Upper lobe of left lung (tissue), 6 donors: ENCODE results near the gene MICAL2. TPM values are rescaled to one million over a fixed set of nuclear protein-coding genes. Genes with fewer than 3 reads are reported as not detected.

ENCODE experiments used
- ATAC-seq, 2 donors: fragments of 200-7000 bp; cut with Tn5 transposase; one replicate each; pipeline ENCODE4 v1.9.1; 2022; ENCODE audit warnings: mild to moderate bottlenecking in 2 of 2, moderate library complexity in 2 of 2; ENCODE audit not compliant: low FRiP score in 2 of 2
- DNase-seq, 2 donors: peaks; one replicate each; pipeline ENCODE4 v3.0.0-alpha.2; 2019 to 2020
- H3K27ac ChIP-seq, 4 donors: fragments of 200-600 bp; sonication (generic); one replicate each; pipeline ENCODE4 v1.5.1; 2016 to 2019
- H3K27me3 ChIP-seq, 4 donors: fragments of 200-600 bp; sonication (generic); one replicate each; pipeline ENCODE4 v1.5.1; 2017 to 2019
- H3K36me3 ChIP-seq, 4 donors: fragments of 200-600 bp; sonication (generic); one replicate each; pipeline ENCODE4 v1.5.1; 2016 to 2019
- H3K4me1 ChIP-seq, 4 donors: fragments of 200-600 bp; sonication (generic); one replicate each; pipeline ENCODE4 v1.5.1; 2018 to 2019
- H3K4me3 ChIP-seq, 4 donors: fragments of 200-600 bp; sonication (generic); one replicate each; pipeline ENCODE4 v1.5.1; 2017 to 2019; ENCODE audit warnings: mild to moderate bottlenecking in 2 of 4, moderate library complexity in 1 of 4
- H3K9me3 ChIP-seq, 4 donors: fragments of 200-600 bp; sonication (generic); one replicate each; pipeline ENCODE4 v1.5.1; 2018 to 2019
- EP300 ChIP-seq, 4 donors: sonication (generic); formaldehyde crosslinking; IDR thresholded peaks; one replicate each; pipeline ENCODE4 v1.5.1; 2017; ENCODE audit warnings: antibody characterized with exemption in 4 of 4, control low read depth in 2 of 4
- POLR2A ChIP-seq, 4 donors: fragments of 450-650 bp; IDR thresholded peaks; one replicate each; pipeline ENCODE4 v1.5.1; 2016 to 2017; ENCODE audit warnings: antibody characterized with exemption in 4 of 4, mild to moderate bottlenecking in 2 of 4
- POLR2AphosphoS5 ChIP-seq, 2 donors: sonication (generic); formaldehyde crosslinking; IDR thresholded peaks; one replicate each; pipeline ENCODE4 v1.5.1; 2017; ENCODE audit warnings: antibody characterized with exemption in 2 of 2
- WGBS, 2 donors: methylation state at CpG; one replicate each; pipeline ENCODE4 v1.1.5; 2017 to 2018; 5-methylcytosine and 5-hydroxymethylcytosine counted together
- total RNA-seq, 6 donors: library from RNA; depleted of rRNA in 4 of 6; stranded (reverse); fragments of >200 nt in 4 of 6; gene quantifications; one replicate each; pipeline versions ENCODE4 v1.1.0 to v1.2.1, GENCODE V29; 2016 to 2021
- TF ChIP-seq, protein P1 (sequence below), 6 experiments: fragments of 450-650 bp in 4 of 6; fragments of 200-600 bp in 2 of 6; sonication (generic) in 2 of 6; IDR thresholded peaks; one replicate each; pipeline ENCODE4 v1.5.1; 2016 to 2019; ENCODE audit warnings: antibody characterized with exemption in 6 of 6
- donor health status: DM: no; HTN: no; CAD: no; lungs with moderate emphysema.
- donor health status: DM: no; HTN: yes; CAD: no; lungs with severe emphysema.

Gene MICAL2
- total RNA-seq, 6 donors from 2014 or later: 138 to 327 (median 175) TPM

DNA sequence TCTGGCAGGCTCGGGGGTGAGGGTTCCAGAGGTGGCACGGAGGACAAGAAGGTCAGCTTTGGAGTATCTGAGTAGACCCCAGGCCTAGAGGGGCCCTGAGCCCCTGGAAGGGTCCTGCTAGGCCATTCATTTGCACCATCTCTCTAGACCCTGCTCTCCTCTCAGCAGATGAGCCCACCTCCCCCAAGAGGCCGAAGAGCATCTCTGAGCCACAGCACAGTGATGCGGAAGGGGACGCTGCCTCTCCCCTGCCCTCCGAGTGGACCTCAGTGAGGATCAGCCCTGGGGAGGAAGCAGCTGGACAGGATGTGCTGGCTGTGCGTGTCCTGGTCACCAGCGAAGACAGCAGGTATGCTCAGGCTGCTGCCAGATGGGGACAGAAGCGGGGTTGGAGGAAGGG, 165.4 kb downstream of the MICAL2 start:
- Histone ChIP-seq H3K4me1 (peaks cover 0 to 7% (median 3%) of the 10 kb centered on the region in 4 donors), H3K27ac (no peak overlapping the region), H3K36me3 (no peaks in the 10 kb centered on the region), H3K9me3 (no peaks in the 10 kb centered on the region), H3K4me3 (no peak overlapping the region), H3K27me3 (no peaks in the 10 kb centered on the region)
- ATAC-seq (no peak), DNase-seq (peak in 1 of 2 donors; percentile 17)
- TF ChIP-seq, protein P1, sequence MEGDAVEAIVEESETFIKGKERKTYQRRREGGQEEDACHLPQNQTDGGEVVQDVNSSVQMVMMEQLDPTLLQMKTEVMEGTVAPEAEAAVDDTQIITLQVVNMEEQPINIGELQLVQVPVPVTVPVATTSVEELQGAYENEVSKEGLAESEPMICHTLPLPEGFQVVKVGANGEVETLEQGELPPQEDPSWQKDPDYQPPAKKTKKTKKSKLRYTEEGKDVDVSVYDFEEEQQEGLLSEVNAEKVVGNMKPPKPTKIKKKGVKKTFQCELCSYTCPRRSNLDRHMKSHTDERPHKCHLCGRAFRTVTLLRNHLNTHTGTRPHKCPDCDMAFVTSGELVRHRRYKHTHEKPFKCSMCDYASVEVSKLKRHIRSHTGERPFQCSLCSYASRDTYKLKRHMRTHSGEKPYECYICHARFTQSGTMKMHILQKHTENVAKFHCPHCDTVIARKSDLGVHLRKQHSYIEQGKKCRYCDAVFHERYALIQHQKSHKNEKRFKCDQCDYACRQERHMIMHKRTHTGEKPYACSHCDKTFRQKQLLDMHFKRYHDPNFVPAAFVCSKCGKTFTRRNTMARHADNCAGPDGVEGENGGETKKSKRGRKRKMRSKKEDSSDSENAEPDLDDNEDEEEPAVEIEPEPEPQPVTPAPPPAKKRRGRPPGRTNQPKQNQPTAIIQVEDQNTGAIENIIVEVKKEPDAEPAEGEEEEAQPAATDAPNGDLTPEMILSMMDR (IDR thresholded peaks at IDR 0.05): no peak
- TF ChIP-seq POLR2A (IDR thresholded peaks at IDR 0.05): no peak
- TF ChIP-seq POLR2AphosphoS5 (IDR thresholded peaks at IDR 0.05): no peak
- TF ChIP-seq EP300 (IDR thresholded peaks at IDR 0.05): no peak
- 94 to 98% methylated on average over 5 to 9 of the region's 9 CpGs for WGBS, 2 donors

DNA sequence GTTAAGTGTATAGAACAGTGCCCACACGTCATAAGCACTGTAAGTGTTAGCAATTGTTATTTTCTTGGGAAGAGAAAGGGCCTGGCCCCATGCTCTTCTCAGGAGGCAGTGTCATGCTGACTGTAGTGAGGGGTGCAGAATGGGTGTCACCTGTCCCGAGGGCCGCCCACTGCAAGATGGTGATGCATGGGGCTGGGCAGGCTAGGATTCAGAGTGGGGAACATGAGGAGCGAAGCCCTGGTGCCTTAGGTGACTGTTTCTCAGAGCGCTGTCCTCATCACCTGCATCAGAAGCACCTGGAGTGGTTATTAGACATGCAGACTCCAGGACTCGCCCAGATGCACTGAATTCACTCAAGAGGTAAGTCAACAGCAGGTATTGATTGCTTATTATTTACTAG, 166.0 kb downstream of the MICAL2 start:
- Histone ChIP-seq H3K4me3 (no peak overlapping the region), H3K27me3 (no peaks in the 10 kb centered on the region), H3K36me3 (no peaks in the 10 kb centered on the region), H3K4me1 (peaks cover 0 to 10% (median 6%) of the 10 kb centered on the region in 4 donors), H3K9me3 (no peaks in the 10 kb centered on the region), H3K27ac (no peak overlapping the region)
- DNase-seq (peak in 1 of 2 donors; percentile 10), ATAC-seq (no peak)
- TF ChIP-seq POLR2A (IDR thresholded peaks at IDR 0.05): no peak
- no peak for TF ChIP-seq POLR2AphosphoS5 (IDR thresholded peaks at IDR 0.05)
- TF ChIP-seq, protein P1 (IDR thresholded peaks at IDR 0.05): no peak
- no peak for TF ChIP-seq EP300 (IDR thresholded peaks at IDR 0.05)
- 95 to 97% methylated on average over 6 of the region's 6 CpGs for WGBS, 2 donors

DNA sequence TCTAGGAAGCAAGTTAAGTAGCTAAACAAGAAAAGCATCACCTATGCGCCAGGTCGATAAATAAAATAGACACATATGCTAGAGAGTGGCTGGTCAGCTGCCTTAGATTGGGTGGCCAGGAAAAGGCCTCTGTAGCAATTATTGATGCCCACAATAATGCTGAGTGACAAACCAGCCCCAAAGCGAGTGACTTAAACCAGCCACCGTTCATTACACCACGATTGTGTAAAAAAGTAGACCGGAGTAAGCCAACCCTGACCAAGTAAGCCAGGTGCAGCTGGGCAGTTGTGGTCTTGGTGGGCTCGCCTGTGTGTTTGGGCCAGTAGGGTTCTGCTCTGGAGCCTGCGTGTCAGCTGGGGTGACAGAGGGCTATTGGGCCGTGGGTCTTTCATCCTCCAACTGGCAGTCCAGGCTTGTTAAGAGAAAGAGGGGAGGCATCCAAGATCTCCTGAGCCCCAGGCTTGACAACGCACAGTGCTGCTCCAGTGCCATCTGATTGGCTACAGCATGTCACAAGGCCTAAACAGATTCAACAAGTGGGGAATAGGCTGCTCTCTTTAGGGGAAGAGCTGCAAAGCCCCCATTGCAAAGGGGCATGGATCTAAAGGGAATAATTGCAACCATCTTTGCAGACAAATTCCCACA, 166.6 kb downstream of the MICAL2 start:
- DNase-seq: peak in 1 of 2 donors; percentile 3

DNA sequence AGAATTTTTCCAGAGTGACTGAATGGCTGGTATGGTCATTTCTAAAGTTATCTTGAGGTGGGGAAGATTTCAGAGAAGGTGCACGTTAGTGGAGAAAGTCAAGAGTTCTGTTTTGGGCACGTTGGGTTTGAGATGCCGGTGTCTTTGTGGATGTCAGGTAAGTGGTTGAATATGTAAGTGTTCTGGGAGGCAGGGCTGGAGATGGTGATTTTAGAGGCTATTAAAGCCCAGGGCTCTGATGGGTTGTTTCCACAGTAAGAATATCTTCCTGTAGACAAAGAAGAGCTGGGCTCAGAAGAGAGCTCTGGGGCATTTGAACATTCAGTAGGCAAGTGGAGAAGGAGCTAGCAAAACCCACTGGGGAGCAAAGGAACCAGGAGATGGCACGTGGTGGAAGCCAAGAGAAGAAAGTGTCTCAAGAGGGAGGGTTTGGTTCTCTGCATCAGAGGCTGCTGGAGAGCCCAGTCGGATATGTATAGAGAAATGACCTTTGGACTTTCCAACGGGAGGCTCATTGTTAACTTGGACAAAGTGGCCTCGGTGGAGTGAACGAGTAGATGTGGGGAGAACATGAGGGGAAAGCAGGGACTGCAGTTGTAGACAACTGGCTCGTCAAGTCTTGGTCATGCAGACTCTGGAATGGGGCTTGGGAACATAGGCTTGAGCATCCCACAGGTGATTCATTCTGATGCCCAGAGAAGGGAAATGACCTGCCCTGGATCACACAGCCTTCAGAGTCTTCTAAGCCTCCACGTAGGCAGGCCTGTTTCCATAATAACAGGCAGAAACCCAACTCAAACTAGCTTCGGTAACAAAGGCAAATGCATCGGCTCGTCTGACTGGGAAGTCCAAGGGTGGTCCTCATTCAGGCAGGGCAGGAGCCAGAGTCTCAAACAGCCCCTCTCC, 168.6 kb downstream of the MICAL2 start:
- ATAC-seq (no peak), DNase-seq (no peak)
- TF ChIP-seq, protein P1 (IDR thresholded peaks at IDR 0.05): no peak
- no peak for TF ChIP-seq EP300 (IDR thresholded peaks at IDR 0.05)
- TF ChIP-seq POLR2AphosphoS5 (IDR thresholded peaks at IDR 0.05): no peak
- TF ChIP-seq POLR2A (IDR thresholded peaks at IDR 0.05): no peak
- peak overlapping the region in 1 of 4 donors; percentile 16 for H3K27ac ChIP-seq
- H3K36me3 ChIP-seq: no peaks in the 10 kb centered on the region
- H3K4me1 ChIP-seq: peaks cover 0 to 14% (median 8%) of the 10 kb centered on the region in 4 donors
- 88% methylated on average over 9 to 13 of the region's 13 CpGs for WGBS, 2 donors
- no peaks in the 10 kb centered on the region for H3K27me3 ChIP-seq
- H3K9me3 ChIP-seq: no peaks in the 10 kb centered on the region
- no peak overlapping the region for H3K4me3 ChIP-seq

More for the DNA sequence above, 166.6 kb downstream of the MICAL2 start:
- no peak for ATAC-seq
- no peak overlapping the region for H3K27ac ChIP-seq
- peaks cover 0 to 14% (median 8%) of the 10 kb centered on the region in 4 donors for H3K4me1 ChIP-seq
- TF ChIP-seq EP300 (IDR thresholded peaks at IDR 0.05): no peak
- no peak for TF ChIP-seq POLR2AphosphoS5 (IDR thresholded peaks at IDR 0.05)
- TF ChIP-seq, protein P1 (IDR thresholded peaks at IDR 0.05): no peak
- TF ChIP-seq POLR2A (IDR thresholded peaks at IDR 0.05): no peak
- H3K27me3 ChIP-seq: no peaks in the 10 kb centered on the region
- no peak overlapping the region for H3K4me3 ChIP-seq
- 84 to 89% methylated on average over 10 of the region's 10 CpGs for WGBS, 2 donors
- no peaks in the 10 kb centered on the region for H3K9me3 ChIP-seq
- no peaks in the 10 kb centered on the region for H3K36me3 ChIP-seq
